SK-N-SH (cell line): ENCODE data around the gene CRYBG3. TPM values are rescaled to one million over a fixed set of nuclear protein-coding genes. Genes with fewer than 3 reads are reported as not detected.

Experiments
- CTCF ChIA-PET: fragments of 300-600, 350-600 bp; formaldehyde crosslinking; extraction: SDS; loops from one replicate; lab custom pipeline; 2021; lab: Yijun Ruan, JAX
- POLR2A ChIA-PET: fragments of 350-600 bp; sonication (Branson Sonifier 250); formaldehyde crosslinking; extraction: SDS; loops from one replicate; lab custom pipeline; 2020; ENCODE audit warnings: antibody characterized with exemption, inconsistent platforms; lab: Yijun Ruan, JAX
- DNase-seq: peaks from one replicate; pipeline ENCODE4 v3.0.0; 2012
- H2AFZ ChIP-seq: fragments of 200-600 bp; sonication (generic); 2 replicates; pipeline ENCODE4 v1.8.1; 2016; ENCODE audit warnings: antibody characterized with exemption, mild to moderate bottlenecking, low read depth
- H3F3A ChIP-seq: fragments of 200-600 bp; sonication (generic); replicated peaks from 2 replicates; pipeline ENCODE3; 2016; ENCODE audit warnings: antibody characterized with exemption, mild to moderate bottlenecking; ENCODE audit not compliant: insufficient read depth
- H3K27ac ChIP-seq, 2 experiments: fragments of 200-500 bp in 1 of 2; fragments of 200-600 bp in 1 of 2; sonication (Bioruptor generic) in 1 of 2; sonication (generic), shearing (Covaris generic) in 1 of 2; 2 replicates each; pipeline versions ENCODE4 v1.5.1 to v1.6.1; 2014 to 2016; ENCODE audit warnings: low read depth in 2 of 2, inconsistent platforms in 1 of 2, low read length in 1 of 2, mild to moderate bottlenecking in 1 of 2, mixed read lengths in 1 of 2
- H3K27me3 ChIP-seq: fragments of 200-600 bp; sonication (generic), shearing (Covaris generic); 2 replicates; pipeline ENCODE4 v1.6.1; 2016; ENCODE audit warnings: mixed run types; ENCODE audit not compliant: insufficient read depth
- H3K36me3 ChIP-seq, 2 experiments: fragments of 200-500 bp in 1 of 2; fragments of 200-600 bp in 1 of 2; sonication (Bioruptor generic) in 1 of 2; sonication (generic) in 1 of 2; replicated peaks in 1 of 2; 2 replicates each; pipeline versions ENCODE3 to v1.5.1; 2014 to 2016; ENCODE audit warnings: low read length in 1 of 2, mild to moderate bottlenecking in 1 of 2; ENCODE audit not compliant: insufficient read depth in 2 of 2, control insufficient read depth in 1 of 2
- H3K4me1 ChIP-seq, 2 experiments: fragments of 200-500 bp in 1 of 2; fragments of 200-600 bp in 1 of 2; sonication (Bioruptor generic) in 1 of 2; sonication (generic), shearing (Covaris generic) in 1 of 2; 2 replicates each; pipeline versions ENCODE4 v1.5.1 to v1.6.1; 2014 to 2016; ENCODE audit warnings: low read depth in 1 of 2, low read length in 1 of 2, mixed run types in 1 of 2; ENCODE audit not compliant: insufficient read depth in 2 of 2, control insufficient read depth in 1 of 2
- H3K4me2 ChIP-seq: fragments of 200-600 bp; sonication (generic), shearing (Covaris generic); 2 replicates; pipeline ENCODE4 v1.6.1; 2017; ENCODE audit warnings: mixed run types
- H3K4me3 ChIP-seq, 2 experiments: fragments of 200-500 bp in 1 of 2; fragments of 200-600 bp in 1 of 2; sonication (Bioruptor generic) in 1 of 2; sonication (generic), shearing (Covaris generic) in 1 of 2; 2 replicates each; pipeline versions ENCODE4 v1.5.1 to v1.8.1; 2014 to 2016; ENCODE audit warnings: low read depth in 2 of 2, inconsistent platforms in 1 of 2, low read length in 1 of 2, mild to moderate bottlenecking in 1 of 2, mixed read lengths in 1 of 2, moderate library complexity in 1 of 2
- H3K79me2 ChIP-seq: fragments of 200-600 bp; sonication (generic); 2 replicates; pipeline ENCODE4 v1.8.1; 2017; ENCODE audit warnings: mild to moderate bottlenecking; ENCODE audit not compliant: insufficient read depth
- H3K9ac ChIP-seq: fragments of 200-600 bp; sonication (generic); 2 replicates; pipeline ENCODE4 v1.6.1; 2017; ENCODE audit warnings: mixed run types
- H3K9me2 ChIP-seq: fragments of 200-600 bp; sonication (generic); 2 replicates; pipeline ENCODE4 v1.6.1; 2017; ENCODE audit warnings: mixed run types
- H3K9me3 ChIP-seq: fragments of 200-600 bp; sonication (generic); 2 replicates; pipeline ENCODE4 v1.6.1; 2017; ENCODE audit warnings: mixed run types, mild to moderate bottlenecking, moderate library complexity
- H4K20me1 ChIP-seq: fragments of 200-600 bp; sonication (generic); 2 replicates; pipeline ENCODE4 v1.6.1; 2017; ENCODE audit warnings: mild to moderate bottlenecking, mixed run types; ENCODE audit not compliant: insufficient read depth
- CHD2 ChIP-seq: fragments of 150-350 bp; IDR thresholded peaks from 2 replicates; pipeline ENCODE4 v1.6.1; 2018; ENCODE audit warnings: low read length; ENCODE audit not compliant: partially characterized antibody
- EP300 ChIP-seq, 2 experiments: IDR thresholded peaks; 2 replicates each; pipeline versions ENCODE4 v1.4.0 to v1.6.1; 2012; ENCODE audit warnings: borderline replicate concordance in 1 of 2, low read depth in 1 of 2, low read length in 1 of 2
- EZH2phosphoT487 ChIP-seq: fragments of 200-600 bp; sonication (generic); IDR thresholded peaks from 2 replicates; pipeline ENCODE4 v1.6.1; 2017; ENCODE audit warnings: low read depth, mixed run types, mild to moderate bottlenecking, antibody characterized with exemption, moderate library complexity, borderline replicate concordance
- FOSL2 ChIP-seq: IDR thresholded peaks from 2 replicates; pipeline ENCODE4 v1.4.0; 2012; ENCODE audit warnings: low read depth, mild to moderate bottlenecking, moderate library complexity, borderline replicate concordance
- FOXJ3 ChIP-seq: sonication (generic); formaldehyde crosslinking; IDR thresholded peaks from 2 replicates; pipeline ENCODE4 v1.5.1; 2020; ENCODE audit warnings: mild to moderate bottlenecking, missing genetic modification reagents
- FOXM1 ChIP-seq: IDR thresholded peaks from 2 replicates; pipeline ENCODE4 v1.4.0; 2012; ENCODE audit warnings: low read depth, mild to moderate bottlenecking
- MEF2A ChIP-seq: IDR thresholded peaks from 2 replicates; pipeline ENCODE4 v1.4.0; 2012; ENCODE audit warnings: low read depth, borderline replicate concordance
- MXI1 ChIP-seq: IDR thresholded peaks from 2 replicates; pipeline ENCODE4 v1.6.1; 2012; ENCODE audit warnings: mild to moderate bottlenecking, low read depth, low read length, improper control_type of control experiment
- NRF1 ChIP-seq: IDR thresholded peaks from 2 replicates; pipeline ENCODE4 v1.6.1; 2012; ENCODE audit warnings: low read depth, mild to moderate bottlenecking, low read length
- POLR2AphosphoS5 ChIP-seq: IDR thresholded peaks from 2 replicates; pipeline ENCODE4 v1.6.1; 2012; ENCODE audit warnings: low read depth, low read length
- RAD21 ChIP-seq: IDR thresholded peaks from 2 replicates; pipeline ENCODE4 v1.6.1; 2012; ENCODE audit warnings: mild to moderate bottlenecking, low read length
- RFX5 ChIP-seq: IDR thresholded peaks from 2 replicates; pipeline ENCODE4 v1.6.1; 2012; ENCODE audit warnings: mild to moderate bottlenecking, improper control_type of control experiment, low read length
- RXRA ChIP-seq: IDR thresholded peaks from 2 replicates; pipeline ENCODE4 v1.4.0; 2012; ENCODE audit warnings: low read depth, mild to moderate bottlenecking, borderline replicate concordance
- SIN3A ChIP-seq: IDR thresholded peaks from 2 replicates; pipeline ENCODE4 v1.6.1; 2012; ENCODE audit warnings: low read depth, mild to moderate bottlenecking, low read length, moderate library complexity, borderline replicate concordance
- SMC3 ChIP-seq: IDR thresholded peaks from 2 replicates; pipeline ENCODE4 v1.6.1; 2012; ENCODE audit warnings: low read depth, low read length, improper control_type of control experiment
- WGBS: methylation state at CpG from one replicate; pipeline ENCODE4 v1.1.6; 2017; ENCODE audit warnings: low lambda C conversion rate; 5-methylcytosine and 5-hydroxymethylcytosine counted together
- polyA plus RNA-seq, 3 experiments: library from polyadenylated mRNA; depleted of rRNA; stranded (reverse); fragments of >200 nt; gene quantifications; 2 replicates each; pipeline ENCODE4 v1.2.3, GENCODE V29; 2012
- TF ChIP-seq, protein P1 (sequence below): fragments of 150-350 bp; IDR thresholded peaks from 2 replicates; pipeline ENCODE4 v1.6.1; 2017; ENCODE audit warnings: antibody characterized with exemption, low read length, low read depth, borderline replicate concordance
- TF ChIP-seq, protein P2 (sequence below): fragments of 200-600 bp; sonication (generic); IDR thresholded peaks from 2 replicates; pipeline ENCODE4 v1.6.1; 2017; ENCODE audit warnings: antibody characterized with exemption, mild to moderate bottlenecking, moderate library complexity
- TF ChIP-seq, protein P3 (sequence below): IDR thresholded peaks from 2 replicates; pipeline ENCODE4 v1.4.0; 2012; ENCODE audit warnings: low read depth, borderline replicate concordance
- TF ChIP-seq, protein P4 (sequence below): IDR thresholded peaks from 2 replicates; pipeline ENCODE4 v1.6.1; 2012; ENCODE audit warnings: mild to moderate bottlenecking, low read depth, low read length, moderate library complexity

The CRYBG3 gene
- polyA plus RNA-seq, 1 of the 3 experiments (the other 2 are of a cell fraction) = 2.4 TPM

- POLR2A ChIA-PET = no interaction called here
- Histone ChIP-seq H2AFZ (no peak overlapping the region), H4K20me1 (no peaks in the 10 kb centered on the region), H3K4me3 (no peak overlapping the region), H3K79me2 (no peaks in the 10 kb centered on the region), H3K27ac (no peak overlapping the region), H3K9me2 (no peaks in the 10 kb centered on the region), H3K9me3 (no peaks in the 10 kb centered on the region), H3F3A (no peaks in the 10 kb centered on the region), H3K4me2 (no peak overlapping the region), H3K27me3 (no peaks in the 10 kb centered on the region), H3K9ac (no peak overlapping the region), H3K36me3 (no peaks in the 10 kb centered on the region), H3K4me1 (peaks cover 0 to 4% of the 10 kb centered on the region in 2 experiments; a peak in 1 of 4 replicates)
- DNase-seq = no peak
- CTCF ChIA-PET = interaction anchor here (0.7 to 1.7 kb wide), 4 partner anchors 9 to 112 kb away, joined by 3 read pairs; no protein-coding TSS in a partner anchor
- WGBS = 56% methylated on average over 2 of the region's 2 CpGs
- TF ChIP-seq SIN3A = no peak
- no peak for TF ChIP-seq MEF2A
- TF ChIP-seq NRF1 = no peak
- no peak for TF ChIP-seq EZH2phosphoT487
- TF ChIP-seq RAD21 = no peak
- TF ChIP-seq FOXJ3 (CRISPR knock-in tag) = no peak
- TF ChIP-seq, protein P1, sequence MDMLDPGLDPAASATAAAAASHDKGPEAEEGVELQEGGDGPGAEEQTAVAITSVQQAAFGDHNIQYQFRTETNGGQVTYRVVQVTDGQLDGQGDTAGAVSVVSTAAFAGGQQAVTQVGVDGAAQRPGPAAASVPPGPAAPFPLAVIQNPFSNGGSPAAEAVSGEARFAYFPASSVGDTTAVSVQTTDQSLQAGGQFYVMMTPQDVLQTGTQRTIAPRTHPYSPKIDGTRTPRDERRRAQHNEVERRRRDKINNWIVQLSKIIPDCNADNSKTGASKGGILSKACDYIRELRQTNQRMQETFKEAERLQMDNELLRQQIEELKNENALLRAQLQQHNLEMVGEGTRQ = no peak
Measured at GRCh38 chr3:97983933-97984491, 162.2 kb downstream of the CRYBG3 start.

- DNase-seq = no peak
- Histone ChIP-seq H3K9me2 (no peaks in the 10 kb centered on the region), H3K79me2 (no peaks in the 10 kb centered on the region), H3K9me3 (no peaks in the 10 kb centered on the region), H3K4me2 (no peak overlapping the region), H2AFZ (no peak overlapping the region), H3K4me1 (no peaks in the 10 kb centered on the region), H3K27me3 (no peaks in the 10 kb centered on the region), H3K9ac (no peak overlapping the region), H3K4me3 (no peak overlapping the region), H3K27ac (no peak overlapping the region), H3F3A (no peaks in the 10 kb centered on the region), H3K36me3 (no peaks in the 10 kb centered on the region), H4K20me1 (no peaks in the 10 kb centered on the region)
- 43% methylated on average over 2 of the region's 2 CpGs for WGBS
- ChIA-PET POLR2A (no interaction called here), CTCF (interaction anchor here (1.2 to 1.3 kb wide), 2 partner anchors 9 to 19 kb away, joined by 4 read pairs; no protein-coding TSS in a partner anchor)
- no peak for TF ChIP-seq CHD2
- TF ChIP-seq FOXM1 = no peak
- TF ChIP-seq, protein P2, sequence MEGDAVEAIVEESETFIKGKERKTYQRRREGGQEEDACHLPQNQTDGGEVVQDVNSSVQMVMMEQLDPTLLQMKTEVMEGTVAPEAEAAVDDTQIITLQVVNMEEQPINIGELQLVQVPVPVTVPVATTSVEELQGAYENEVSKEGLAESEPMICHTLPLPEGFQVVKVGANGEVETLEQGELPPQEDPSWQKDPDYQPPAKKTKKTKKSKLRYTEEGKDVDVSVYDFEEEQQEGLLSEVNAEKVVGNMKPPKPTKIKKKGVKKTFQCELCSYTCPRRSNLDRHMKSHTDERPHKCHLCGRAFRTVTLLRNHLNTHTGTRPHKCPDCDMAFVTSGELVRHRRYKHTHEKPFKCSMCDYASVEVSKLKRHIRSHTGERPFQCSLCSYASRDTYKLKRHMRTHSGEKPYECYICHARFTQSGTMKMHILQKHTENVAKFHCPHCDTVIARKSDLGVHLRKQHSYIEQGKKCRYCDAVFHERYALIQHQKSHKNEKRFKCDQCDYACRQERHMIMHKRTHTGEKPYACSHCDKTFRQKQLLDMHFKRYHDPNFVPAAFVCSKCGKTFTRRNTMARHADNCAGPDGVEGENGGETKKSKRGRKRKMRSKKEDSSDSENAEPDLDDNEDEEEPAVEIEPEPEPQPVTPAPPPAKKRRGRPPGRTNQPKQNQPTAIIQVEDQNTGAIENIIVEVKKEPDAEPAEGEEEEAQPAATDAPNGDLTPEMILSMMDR = no peak
- no peak for TF ChIP-seq RFX5
- TF ChIP-seq, protein P3, sequence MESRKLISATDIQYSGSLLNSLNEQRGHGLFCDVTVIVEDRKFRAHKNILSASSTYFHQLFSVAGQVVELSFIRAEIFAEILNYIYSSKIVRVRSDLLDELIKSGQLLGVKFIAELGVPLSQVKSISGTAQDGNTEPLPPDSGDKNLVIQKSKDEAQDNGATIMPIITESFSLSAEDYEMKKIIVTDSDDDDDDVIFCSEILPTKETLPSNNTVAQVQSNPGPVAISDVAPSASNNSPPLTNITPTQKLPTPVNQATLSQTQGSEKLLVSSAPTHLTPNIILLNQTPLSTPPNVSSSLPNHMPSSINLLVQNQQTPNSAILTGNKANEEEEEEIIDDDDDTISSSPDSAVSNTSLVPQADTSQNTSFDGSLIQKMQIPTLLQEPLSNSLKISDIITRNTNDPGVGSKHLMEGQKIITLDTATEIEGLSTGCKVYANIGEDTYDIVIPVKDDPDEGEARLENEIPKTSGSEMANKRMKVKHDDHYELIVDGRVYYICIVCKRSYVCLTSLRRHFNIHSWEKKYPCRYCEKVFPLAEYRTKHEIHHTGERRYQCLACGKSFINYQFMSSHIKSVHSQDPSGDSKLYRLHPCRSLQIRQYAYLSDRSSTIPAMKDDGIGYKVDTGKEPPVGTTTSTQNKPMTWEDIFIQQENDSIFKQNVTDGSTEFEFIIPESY = no peak
- TF ChIP-seq MXI1 = no peak
- TF ChIP-seq, protein P4, sequence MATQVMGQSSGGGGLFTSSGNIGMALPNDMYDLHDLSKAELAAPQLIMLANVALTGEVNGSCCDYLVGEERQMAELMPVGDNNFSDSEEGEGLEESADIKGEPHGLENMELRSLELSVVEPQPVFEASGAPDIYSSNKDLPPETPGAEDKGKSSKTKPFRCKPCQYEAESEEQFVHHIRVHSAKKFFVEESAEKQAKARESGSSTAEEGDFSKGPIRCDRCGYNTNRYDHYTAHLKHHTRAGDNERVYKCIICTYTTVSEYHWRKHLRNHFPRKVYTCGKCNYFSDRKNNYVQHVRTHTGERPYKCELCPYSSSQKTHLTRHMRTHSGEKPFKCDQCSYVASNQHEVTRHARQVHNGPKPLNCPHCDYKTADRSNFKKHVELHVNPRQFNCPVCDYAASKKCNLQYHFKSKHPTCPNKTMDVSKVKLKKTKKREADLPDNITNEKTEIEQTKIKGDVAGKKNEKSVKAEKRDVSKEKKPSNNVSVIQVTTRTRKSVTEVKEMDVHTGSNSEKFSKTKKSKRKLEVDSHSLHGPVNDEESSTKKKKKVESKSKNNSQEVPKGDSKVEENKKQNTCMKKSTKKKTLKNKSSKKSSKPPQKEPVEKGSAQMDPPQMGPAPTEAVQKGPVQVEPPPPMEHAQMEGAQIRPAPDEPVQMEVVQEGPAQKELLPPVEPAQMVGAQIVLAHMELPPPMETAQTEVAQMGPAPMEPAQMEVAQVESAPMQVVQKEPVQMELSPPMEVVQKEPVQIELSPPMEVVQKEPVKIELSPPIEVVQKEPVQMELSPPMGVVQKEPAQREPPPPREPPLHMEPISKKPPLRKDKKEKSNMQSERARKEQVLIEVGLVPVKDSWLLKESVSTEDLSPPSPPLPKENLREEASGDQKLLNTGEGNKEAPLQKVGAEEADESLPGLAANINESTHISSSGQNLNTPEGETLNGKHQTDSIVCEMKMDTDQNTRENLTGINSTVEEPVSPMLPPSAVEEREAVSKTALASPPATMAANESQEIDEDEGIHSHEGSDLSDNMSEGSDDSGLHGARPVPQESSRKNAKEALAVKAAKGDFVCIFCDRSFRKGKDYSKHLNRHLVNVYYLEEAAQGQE = no peak
- no peak for TF ChIP-seq POLR2AphosphoS5
- TF ChIP-seq FOSL2 = no peak
- TF ChIP-seq RXRA = no peak
- no peak for TF ChIP-seq SIN3A
- no peak for TF ChIP-seq EP300 (IDR thresholded peaks at IDR 0.05; ENCODE audit: borderline replicate concordance in 1 of 2, low read depth in 1 of 2, low read length in 1 of 2)
- no peak for TF ChIP-seq SMC3
Measured at GRCh38 chr3:97987306-97987705, 165.5 kb downstream of the CRYBG3 start.
